CD4-positive, alpha-beta T cell treated with Interleukin-15 for 4 hours (primary cell): ENCODE data around the gene LIX1.
"Not testable (repeated sequence)": the region's sequence is repeated elsewhere in the genome, so short reads cannot be mapped to it uniquely, and the experiment has no call there.

Experiments
- DNase-seq: peaks from one replicate; pipeline ENCODE4 v3.0.0-alpha.2; 2020; ENCODE audit warnings: low spot score

Gene LIX1

GRCh38 chr5:97141539-97141938, 872 bp downstream of the LIX1 start:
- DNase-seq = no peak

- no peak for DNase-seq
Observed at GRCh38 chr5:97141031-97141430, 1.4 kb downstream of the LIX1 start.

GRCh38 chr5:97140250-97140649, 2.2 kb downstream of the LIX1 start:
- DNase-seq = not testable (repeated sequence)

- no peak for DNase-seq
Observed at GRCh38 chr5:97136475-97136874, 5.9 kb downstream of the LIX1 start.

- no peak for DNase-seq
Observed at GRCh38 chr5:97135868-97136267, 6.5 kb downstream of the LIX1 start.

GRCh38 chr5:97134634-97135033, 7.8 kb downstream of the LIX1 start:
- DNase-seq = no peak

- no peak for DNase-seq
Observed at GRCh38 chr5:97133101-97133500, 9.3 kb downstream of the LIX1 start.

- no peak for DNase-seq
Observed at GRCh38 chr5:97131921-97132320, 10.5 kb downstream of the LIX1 start.

GRCh38 chr5:97131139-97131710, 11.2 kb downstream of the LIX1 start:
- no peak for DNase-seq

GRCh38 chr5:97127727-97128126, 14.7 kb downstream of the LIX1 start:
- no peak for DNase-seq

GRCh38 chr5:97125125-97125683, 17.2 kb downstream of the LIX1 start:
- DNase-seq = no peak

- DNase-seq = no peak
Observed at GRCh38 chr5:97124335-97124734, 18.1 kb downstream of the LIX1 start.

GRCh38 chr5:97121848-97122247, 20.6 kb downstream of the LIX1 start:
- DNase-seq = no peak

- no peak for DNase-seq
Observed at GRCh38 chr5:97120195-97120594, 22.2 kb downstream of the LIX1 start.

GRCh38 chr5:97119007-97119390, 23.4 kb downstream of the LIX1 start:
- DNase-seq = no peak

GRCh38 chr5:97118261-97119006, 24.0 kb downstream of the LIX1 start:
- DNase-seq = no peak

- DNase-seq = no peak
Observed at GRCh38 chr5:97115932-97116331, 26.5 kb downstream of the LIX1 start.

GRCh38 chr5:97112230-97112629, 30.2 kb downstream of the LIX1 start:
- no peak for DNase-seq

- no peak for DNase-seq
Observed at GRCh38 chr5:97111616-97112015, 30.8 kb downstream of the LIX1 start.

- DNase-seq = no peak
Observed at GRCh38 chr5:97111004-97111403, 31.4 kb downstream of the LIX1 start.

- DNase-seq = no peak
Observed at GRCh38 chr5:97107318-97107717, 35.1 kb downstream of the LIX1 start.

- DNase-seq = no peak
Observed at GRCh38 chr5:97106216-97106581, 36.2 kb downstream of the LIX1 start.

- DNase-seq = no peak
Observed at GRCh38 chr5:97105501-97106215, 36.8 kb downstream of the LIX1 start.
